ENCODE data around the gene IL1RAPL2. TPM values are rescaled to one million over a fixed set of nuclear protein-coding genes. Genes with fewer than 3 reads are reported as not detected.

IL1RAPL2 gene
- total RNA-seq, 4 donors from 2014 or later: not detected

DNA sequence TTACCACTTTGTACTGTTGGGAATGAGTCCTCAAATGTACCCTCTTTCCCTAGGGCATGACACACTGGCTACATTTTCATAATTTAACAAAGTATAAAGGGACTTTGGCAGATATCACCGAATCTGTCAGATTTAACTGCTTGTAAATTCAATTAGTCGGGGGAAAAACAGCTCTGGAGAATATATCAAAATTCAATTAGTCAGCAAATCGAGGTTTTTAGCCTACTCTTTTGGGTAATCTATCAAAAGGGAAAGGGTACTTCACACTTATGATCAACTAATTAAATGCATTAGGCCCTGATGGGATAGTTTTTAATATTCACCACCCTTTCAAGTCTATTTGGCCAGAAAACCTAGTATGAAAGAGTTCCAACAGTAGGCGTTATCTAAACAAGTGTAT, 141.0 kb downstream of the IL1RAPL2 start:
- Histone ChIP-seq H3K27ac (no peak overlapping the region), H3K4me1 (no peaks in the 10 kb centered on the region), H3K4me3 (no peak overlapping the region), H3K9me3 (no peaks in the 10 kb centered on the region), H3K27me3 (peaks cover 0 to 4% (median 0%) of the 10 kb centered on the region in 3 donors), H3K36me3 (no peaks in the 10 kb centered on the region)
- TF ChIP-seq POLR2A (IDR thresholded peaks at IDR 0.05): no peak
- TF ChIP-seq, protein P1, sequence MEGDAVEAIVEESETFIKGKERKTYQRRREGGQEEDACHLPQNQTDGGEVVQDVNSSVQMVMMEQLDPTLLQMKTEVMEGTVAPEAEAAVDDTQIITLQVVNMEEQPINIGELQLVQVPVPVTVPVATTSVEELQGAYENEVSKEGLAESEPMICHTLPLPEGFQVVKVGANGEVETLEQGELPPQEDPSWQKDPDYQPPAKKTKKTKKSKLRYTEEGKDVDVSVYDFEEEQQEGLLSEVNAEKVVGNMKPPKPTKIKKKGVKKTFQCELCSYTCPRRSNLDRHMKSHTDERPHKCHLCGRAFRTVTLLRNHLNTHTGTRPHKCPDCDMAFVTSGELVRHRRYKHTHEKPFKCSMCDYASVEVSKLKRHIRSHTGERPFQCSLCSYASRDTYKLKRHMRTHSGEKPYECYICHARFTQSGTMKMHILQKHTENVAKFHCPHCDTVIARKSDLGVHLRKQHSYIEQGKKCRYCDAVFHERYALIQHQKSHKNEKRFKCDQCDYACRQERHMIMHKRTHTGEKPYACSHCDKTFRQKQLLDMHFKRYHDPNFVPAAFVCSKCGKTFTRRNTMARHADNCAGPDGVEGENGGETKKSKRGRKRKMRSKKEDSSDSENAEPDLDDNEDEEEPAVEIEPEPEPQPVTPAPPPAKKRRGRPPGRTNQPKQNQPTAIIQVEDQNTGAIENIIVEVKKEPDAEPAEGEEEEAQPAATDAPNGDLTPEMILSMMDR (IDR thresholded peaks at IDR 0.05 in 4 of 5, conservative IDR thresholded peaks at IDR 0.05 in 1 of 5): no peak
- no peak for ATAC-seq
- no peak for DNase-seq
- intact Hi-C loops (cut with DNase I; ENCODE audit: low total_unique reads) (no loop called here), in situ Hi-C loops (cut with MboI; ENCODE audit: low sequenced_read_pairs in 4 of 4) (no loop called here)

DNA sequence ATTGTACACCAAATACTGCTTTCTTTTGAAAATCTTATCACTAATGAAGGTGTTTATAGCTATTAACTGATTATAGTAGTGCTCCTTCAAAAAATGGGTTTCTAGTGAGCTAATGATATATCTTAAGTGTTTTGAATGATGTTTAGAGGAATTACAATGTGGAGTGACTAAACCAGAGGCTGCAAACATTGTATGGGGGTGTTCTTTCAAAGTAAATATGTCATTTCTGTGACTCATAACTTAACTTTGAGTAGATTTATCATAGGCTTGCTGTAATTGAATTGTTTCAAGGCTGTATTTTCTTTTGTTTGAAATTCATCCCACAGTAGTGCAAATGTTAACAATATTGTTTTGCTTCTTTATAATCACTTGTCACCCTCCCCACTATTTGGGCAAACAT, 141.6 kb downstream of the IL1RAPL2 start:
- no peaks in the 10 kb centered on the region for H3K36me3 ChIP-seq
- intact Hi-C loops (cut with DNase I; ENCODE audit: low total_unique reads): no loop called here
- in situ Hi-C loops (cut with MboI; ENCODE audit: low sequenced_read_pairs in 4 of 4): no loop called here
- H3K27me3 ChIP-seq: peaks cover 0 to 4% (median 0%) of the 10 kb centered on the region in 3 donors
- DNase-seq (no peak), ATAC-seq (no peak)
- no peak for TF ChIP-seq POLR2A (IDR thresholded peaks at IDR 0.05)
- TF ChIP-seq, protein P1 (IDR thresholded peaks at IDR 0.05 in 4 of 5, conservative IDR thresholded peaks at IDR 0.05 in 1 of 5): no peak
- H3K27ac ChIP-seq: no peak overlapping the region
- no peaks in the 10 kb centered on the region for H3K4me1 ChIP-seq
- no peaks in the 10 kb centered on the region for H3K9me3 ChIP-seq
- H3K4me3 ChIP-seq: no peak overlapping the region

GRCh38 chrX:104712515-104712914, 146.5 kb downstream of the IL1RAPL2 start:
- no peak for DNase-seq
- peaks cover 0 to 4% (median 0%) of the 10 kb centered on the region in 3 donors for H3K27me3 ChIP-seq
- H3K36me3 ChIP-seq: no peaks in the 10 kb centered on the region
- in situ Hi-C loops (cut with MboI; ENCODE audit: low sequenced_read_pairs in 4 of 4): no loop called here
- ATAC-seq: no peak
- intact Hi-C loops (cut with DNase I; ENCODE audit: low total_unique reads): no loop called here
- H3K9me3 ChIP-seq: no peaks in the 10 kb centered on the region
- TF ChIP-seq, protein P1 (IDR thresholded peaks at IDR 0.05 in 4 of 5, conservative IDR thresholded peaks at IDR 0.05 in 1 of 5): no peak
- no peak for TF ChIP-seq POLR2A (IDR thresholded peaks at IDR 0.05)
- H3K4me1 ChIP-seq: no peaks in the 10 kb centered on the region
- no peak overlapping the region for H3K4me3 ChIP-seq
- H3K27ac ChIP-seq: no peak overlapping the region

GRCh38 chrX:104721854-104722253, 155.9 kb downstream of the IL1RAPL2 start:
- no peak for DNase-seq
- no peaks in the 10 kb centered on the region for H3K4me1 ChIP-seq
- H3K27me3 ChIP-seq: no peaks in the 10 kb centered on the region
- H3K9me3 ChIP-seq: no peaks in the 10 kb centered on the region
- TF ChIP-seq POLR2A (IDR thresholded peaks at IDR 0.05): no peak
- TF ChIP-seq, protein P1 (IDR thresholded peaks at IDR 0.05 in 4 of 5, conservative IDR thresholded peaks at IDR 0.05 in 1 of 5): no peak
- no peak for ATAC-seq
- no peaks in the 10 kb centered on the region for H3K36me3 ChIP-seq
- no peak overlapping the region for H3K27ac ChIP-seq
- intact Hi-C loops (cut with DNase I; ENCODE audit: low total_unique reads): no loop called here
- in situ Hi-C loops (cut with MboI; ENCODE audit: low sequenced_read_pairs in 4 of 4): no loop called here
- H3K4me3 ChIP-seq: no peak overlapping the region

GRCh38 chrX:104728456-104728855, 162.5 kb downstream of the IL1RAPL2 start:
- TF ChIP-seq POLR2A (IDR thresholded peaks at IDR 0.05): no peak
- TF ChIP-seq, protein P1 (IDR thresholded peaks at IDR 0.05 in 4 of 5, conservative IDR thresholded peaks at IDR 0.05 in 1 of 5): no peak
- Histone ChIP-seq H3K9me3 (no peaks in the 10 kb centered on the region), H3K4me1 (no peaks in the 10 kb centered on the region), H3K27ac (no peak overlapping the region), H3K27me3 (no peaks in the 10 kb centered on the region), H3K36me3 (no peaks in the 10 kb centered on the region), H3K4me3 (no peak overlapping the region)
- no peak for ATAC-seq
- in situ Hi-C loops (cut with MboI; ENCODE audit: low sequenced_read_pairs in 4 of 4) (no loop called here), intact Hi-C loops (cut with DNase I; ENCODE audit: low total_unique reads) (no loop called here)
- DNase-seq: no peak
